Cardiac septum (tissue), 1 donor: ENCODE measurements around the gene GIGYF2. TPM values are rescaled to one million over a fixed set of nuclear protein-coding genes. Genes with fewer than 3 reads are reported as not detected.
A peak's percentile ranks its signal among the peaks of the same experiment; 100 is the strongest.

Source experiments
- DNase-seq: peaks from one replicate; pipeline ENCODE4 v3.0.0-alpha.2; 2020; ENCODE audit warnings: low spot score
- intact Hi-C: fragments of 100-400 bp; cut with DNase I; formaldehyde crosslinking; loops from one replicate; pipeline ENCODE4 v1.14.0; 2022
- total RNA-seq: library from RNA; stranded (reverse); fragmentation: NEBNext Ultra II Directional; extraction: Animal tissue kit (Norgen Biotek cat#: 25700); gene quantifications from one replicate; pipeline ENCODE4 v1.2.1, GENCODE V29; 2021
- donor health status: DM: no; HTN: no; CAD: no.

The GIGYF2 gene
- total RNA-seq, 1 donor from 2014 or later, result 62.5 TPM

GRCh38 chr2:232791518-232791917 lies 94.4 kb downstream of the GIGYF2 start:
- DNase-seq, result no peak
- intact Hi-C loops, result no loop called here

GRCh38 chr2:232793271-232793670 lies 96.1 kb downstream of the GIGYF2 start:
- intact Hi-C loops, result no loop called here
- DNase-seq, result no peak

GRCh38 chr2:232794981-232795380 lies 97.8 kb downstream of the GIGYF2 start:
- intact Hi-C loops, result no loop called here

GRCh38 chr2:232795920-232796319 lies 98.8 kb downstream of the GIGYF2 start:
- intact Hi-C loops, result no loop called here
- DNase-seq, result no peak

More at GRCh38 chr2:232794981-232795380, 97.8 kb downstream of the GIGYF2 start:
- DNase-seq, result no peak

- intact Hi-C loops, result no loop called here
- no peak for DNase-seq
These were observed 101.1 kb downstream of the GIGYF2 start for GRCh38 chr2:232798187-232798586.

- intact Hi-C loops, result no loop called here
These were observed 103.0 kb downstream of the GIGYF2 start for GRCh38 chr2:232800166-232800565.

GRCh38 chr2:232802091-232802490 lies 105.0 kb downstream of the GIGYF2 start:
- DNase-seq, result no peak
- intact Hi-C loops, result no loop called here

More at GRCh38 chr2:232800166-232800565, 103.0 kb downstream of the GIGYF2 start:
- no peak for DNase-seq

- intact Hi-C loops, result no loop called here
- DNase-seq, result no peak
These were observed 112.4 kb downstream of the GIGYF2 start for GRCh38 chr2:232809349-232810124.

- intact Hi-C loops, result no loop called here
- DNase-seq, result no peak
These were observed 113.3 kb downstream of the GIGYF2 start for GRCh38 chr2:232810444-232810843.

GRCh38 chr2:232815569-232815968 lies 118.4 kb downstream of the GIGYF2 start:
- no peak for DNase-seq
- intact Hi-C loops, result no loop called here

GRCh38 chr2:232816657-232817056 lies 119.5 kb downstream of the GIGYF2 start:
- intact Hi-C loops, result no loop called here
- no peak for DNase-seq

GRCh38 chr2:232817756-232818155 lies 120.6 kb downstream of the GIGYF2 start:
- intact Hi-C loops, result no loop called here
- no peak for DNase-seq

- DNase-seq, result no peak
- intact Hi-C loops, result no loop called here
These were observed 132.9 kb downstream of the GIGYF2 start for GRCh38 chr2:232829988-232830387.

GRCh38 chr2:232831496-232831895 lies 134.4 kb downstream of the GIGYF2 start:
- intact Hi-C loops, result no loop called here
- DNase-seq, result no peak

GRCh38 chr2:232833830-232834229 lies 136.7 kb downstream of the GIGYF2 start:
- no peak for DNase-seq

GRCh38 chr2:232835687-232836208 lies 138.6 kb downstream of the GIGYF2 start:
- DNase-seq, result no peak
- intact Hi-C loops, result no loop called here

More at GRCh38 chr2:232833830-232834229, 136.7 kb downstream of the GIGYF2 start:
- intact Hi-C loops, result no loop called here

- DNase-seq, result no peak
- intact Hi-C loops, result no loop called here
These were observed 139.8 kb downstream of the GIGYF2 start for GRCh38 chr2:232836934-232837333.

GRCh38 chr2:232838406-232838874 lies 141.3 kb downstream of the GIGYF2 start:
- DNase-seq, result no peak
- intact Hi-C loops, result no loop called here

GRCh38 chr2:232839411-232840079 lies 142.4 kb downstream of the GIGYF2 start:
- peak; percentile 82 for DNase-seq
- intact Hi-C loops, result loop anchor here (10.0 kb wide), 1 partner anchor 235 kb away; no protein-coding TSS in a partner anchor

GRCh38 chr2:232842689-232843088 lies 145.6 kb downstream of the GIGYF2 start:
- DNase-seq, result no peak
- intact Hi-C loops, result loop anchor here (10.0 kb wide), 1 partner anchor 238 kb away; no protein-coding TSS in a partner anchor
